GM12878 (cell line): ENCODE measurements around the gene GMCL2. TPM values are rescaled to one million over a fixed set of nuclear protein-coding genes. Genes with fewer than 3 reads are reported as not detected.

ENCODE experiments used
- ATAC-seq: fragments of 200-7000 bp; cut with Tn5 transposase; 3 replicates; pipeline ENCODE4 v1.9.1; 2020; ENCODE audit warnings: mild to moderate bottlenecking, moderate library complexity
- BruUV-seq: library from RNA; stranded (reverse); fragments of 400-500 nt; replicated peaks from 2 replicates; lab custom pipeline; 2021; lab: Mats Ljungman, UMichigan
- CTCF ChIA-PET: fragments of 300-600 bp; sonication (Branson Sonifier 250); formaldehyde crosslinking; extraction: SDS; loops from one replicate; lab custom pipeline; 2021; ENCODE audit warnings: inconsistent platforms; lab: Yijun Ruan, JAX
- POLR2A ChIA-PET: fragments of 350-600 bp; formaldehyde crosslinking; extraction: SDS; loops from one replicate; lab custom pipeline; 2021; ENCODE audit warnings: inconsistent platforms; lab: Charles Lee
- RAD21 ChIA-PET: fragments of 300-600 bp; sonication (Branson Sonifier 250); formaldehyde crosslinking; loops from one replicate; lab custom pipeline; 2023; ENCODE audit warnings: antibody characterized with exemption; ENCODE audit not compliant: unreplicated experiment; lab: Charles Lee
- SMC1A ChIA-PET: fragments of 300-600 bp; sonication (Branson Sonifier 250); formaldehyde crosslinking; loops from one replicate; lab custom pipeline; 2023; ENCODE audit not compliant: unreplicated experiment, uncharacterized antibody; lab: Charles Lee
- DNase-seq: peaks from one replicate; pipeline ENCODE4 v3.0.0-alpha.2; 2011; ENCODE audit warnings: low read depth, low spot score
- FAIRE-seq: peaks from 3 replicates; lab custom pipeline; 2011; peaks lifted over from hg19 to GRCh38; lab: Jason Lieb, UNC
- H2AFZ ChIP-seq: 2 replicates; pipeline ENCODE4 v1.6.0; 2011; ENCODE audit warnings: low read depth, low read length, control low read depth; ENCODE audit not compliant: control insufficient read depth
- H3K27ac ChIP-seq: 2 replicates; pipeline ENCODE4 v1.5.1; 2011; ENCODE audit warnings: control low read depth; ENCODE audit not compliant: control insufficient read depth, insufficient read depth
- H3K27me3 ChIP-seq, 2 experiments: replicated peaks in 1 of 2; 2 replicates each; pipeline versions ENCODE4 v1.6.0 to v1.6.1; 2011; ENCODE audit warnings: low read length in 1 of 2; ENCODE audit not compliant: control insufficient read depth in 2 of 2, insufficient read depth in 2 of 2
- H3K36me3 ChIP-seq, 2 experiments: 2 replicates each; pipeline ENCODE4 v1.5.1; 2011; ENCODE audit warnings: low read length in 1 of 2; ENCODE audit not compliant: control insufficient read depth in 2 of 2, insufficient read depth in 2 of 2
- H3K4me1 ChIP-seq: 2 replicates; pipeline ENCODE4 v1.6.1; 2011; ENCODE audit warnings: mild to moderate bottlenecking, low read length, moderate library complexity, mixed read lengths; ENCODE audit not compliant: control insufficient read depth, insufficient read depth
- H3K4me2 ChIP-seq: 2 replicates; pipeline ENCODE4 v1.6.0; 2011; ENCODE audit warnings: control low read depth; ENCODE audit not compliant: control insufficient read depth, insufficient read depth
- H3K4me3 ChIP-seq: fragments of 200-600 bp; sonication (generic); 2 replicates; pipeline ENCODE4 v1.5.1; 2016
- H3K79me2 ChIP-seq: 2 replicates; pipeline ENCODE4 v1.6.0; 2011; ENCODE audit warnings: low read length; ENCODE audit not compliant: control insufficient read depth, insufficient read depth
- H3K9ac ChIP-seq: 2 replicates; pipeline ENCODE4 v1.8.0; 2011; ENCODE audit warnings: low read length, control low read depth, mixed read lengths; ENCODE audit not compliant: control insufficient read depth, insufficient read depth
- H3K9me3 ChIP-seq: replicated peaks from 3 replicates; pipeline ENCODE4 v1.5.1; 2011; ENCODE audit warnings: mild to moderate bottlenecking, low read length; ENCODE audit not compliant: control insufficient read depth, insufficient read depth
- H4K20me1 ChIP-seq: 2 replicates; pipeline ENCODE4 v1.6.0; 2011; ENCODE audit not compliant: control insufficient read depth, insufficient read depth
- CBX3 ChIP-seq: fragments of 200-600 bp; sonication (generic); IDR thresholded peaks from 2 replicates; pipeline ENCODE4 v1.6.1; 2016; ENCODE audit warnings: low read depth, borderline replicate concordance
- CEBPB ChIP-seq, 2 experiments: fragments of 150-350 bp in 1 of 2; IDR thresholded peaks; 2 replicates each; pipeline ENCODE4 v1.6.1; 2012 to 2014; ENCODE audit warnings: low read depth in 2 of 2, low read length in 2 of 2, borderline replicate concordance in 1 of 2, inconsistent platforms in 1 of 2
- FOS ChIP-seq: IDR thresholded peaks from 3 replicates; pipeline ENCODE4 v1.6.1; 2011; ENCODE audit warnings: borderline replicate concordance; ENCODE audit not compliant: insufficient read length; ENCODE audit errors: extremely low read depth
- HDAC2 ChIP-seq: fragments of 200-600 bp; sonication (generic); IDR thresholded peaks from 2 replicates; pipeline ENCODE4 v1.6.1; 2017
- MEF2A ChIP-seq: IDR thresholded peaks from 2 replicates; pipeline ENCODE4 v1.6.1; 2011; ENCODE audit warnings: low read depth, mild to moderate bottlenecking, low read length, moderate library complexity; ENCODE audit not compliant: insufficient read depth
- SIX5 ChIP-seq: IDR thresholded peaks from 2 replicates; pipeline ENCODE4 v1.6.1; 2011; ENCODE audit warnings: mild to moderate bottlenecking, low read depth, low read length, moderate library complexity; ENCODE audit not compliant: severe bottlenecking
- SREBF2 ChIP-seq: IDR thresholded peaks from 2 replicates; pipeline ENCODE4 v1.6.1; 2012; ENCODE audit warnings: mild to moderate bottlenecking, low read length
- SUPT20H ChIP-seq: IDR thresholded peaks from 2 replicates; pipeline ENCODE4 v1.6.1; 2011; ENCODE audit warnings: low read depth, mild to moderate bottlenecking, low read length, moderate library complexity, borderline replicate concordance; ENCODE audit not compliant: control insufficient read depth
- YBX1 ChIP-seq: fragments of 450-650 bp; IDR thresholded peaks from 2 replicates; pipeline ENCODE4 v1.6.1; 2016; ENCODE audit warnings: antibody characterized with exemption
- WGBS: methylation state at CpG from one replicate; pipeline ENCODE4 v1.1.6; 2016; ENCODE audit warnings: low lambda C conversion rate; ENCODE audit not compliant: insufficient replicate concordance, insufficient coverage; ENCODE audit errors: missing lambda C conversion rate; 5-methylcytosine and 5-hydroxymethylcytosine counted together
- in situ Hi-C: fragments of 300-500 bp; cut with MboI; formaldehyde crosslinking; loops from 9 replicates; pipeline ENCODE4 v1.14.3; 2018; ENCODE audit warnings: mixed read lengths
- intact Hi-C: fragments of 100-400 bp; cut with micrococcal nuclease; formaldehyde crosslinking; loops from one replicate; pipeline ENCODE4 v1.14.2; 2022; ENCODE audit not compliant: unreplicated experiment
- polyA plus RNA-seq, 11 experiments: library from polyadenylated mRNA; depleted of rRNA in 4 of 11; unstranded in 6 of 11; stranded (reverse) in 5 of 11; fragments of >200 nt; fragmentation: Nextera tagmentation in 4 of 11; fragmentation: Illumina TruSeq in 1 of 11; extraction: Ambion mirVana in 4 of 11; extraction: Trizol in 1 of 11; gene quantifications; 1 replicate in 1 of 11; 2 replicates in 10 of 11; pipeline versions ENCODE4 v1.2.1 to v1.2.3, GENCODE V29; 2011 to 2016; ENCODE audit warnings: inconsistent platforms in 2 of 11, missing spikeins in 2 of 11, low read depth in 1 of 11
- total RNA-seq, 4 experiments: library from RNA; depleted of rRNA in 3 of 4; stranded (reverse); fragments of >200 nt in 3 of 4; fragmentation: Illumina TruSeq in 1 of 4; extraction: Trizol in 1 of 4; gene quantifications; 2 replicates each; pipeline versions ENCODE4 v1.2.1 to v1.2.3, GENCODE V29; 2013 to 2021
- TF ChIP-seq, protein P1 (sequence below): IDR thresholded peaks from 2 replicates; pipeline ENCODE4 v1.6.1; 2011; ENCODE audit warnings: borderline replicate concordance, low read depth, mild to moderate bottlenecking, moderate library complexity, low read length; ENCODE audit not compliant: insufficient read depth, poor library complexity, severe bottlenecking
- TF ChIP-seq, protein P2 (sequence below): fragments of 450-650 bp; formaldehyde crosslinking; IDR thresholded peaks from 2 replicates; pipeline ENCODE4 v1.4.0; 2022; ENCODE audit warnings: mild to moderate bottlenecking, moderate library complexity

The GMCL2 gene
- total and polyA plus RNA-seq, 10 of the 15 experiments (the other 5 are each of a cell fraction or from before 2014, with no cell fraction given): 0.07 TPM; not detected in 9

DNA sequence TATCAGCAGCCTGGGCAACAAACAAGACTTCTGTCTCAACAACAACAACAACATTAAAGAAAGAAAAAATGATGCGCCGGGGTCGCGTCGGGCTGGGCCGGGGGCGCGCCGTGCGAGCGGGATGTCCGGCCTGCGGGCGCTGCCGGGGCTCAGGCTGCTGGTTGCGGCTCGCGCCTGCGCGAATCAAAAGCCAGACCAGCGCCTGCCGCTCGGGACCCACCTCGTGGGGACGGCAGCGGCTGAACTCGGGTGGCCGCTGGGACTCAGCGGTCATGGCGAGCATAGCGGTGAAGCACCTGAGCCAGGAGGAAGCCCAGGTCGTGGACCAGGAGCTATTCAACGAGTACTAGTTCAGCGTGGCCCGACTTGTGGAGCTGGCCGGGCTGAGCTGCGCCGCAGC lies 21.6 kb downstream of the GMCL2 start:
- ChIA-PET RAD21 (interaction anchor here (0.8 kb wide), 1 partner anchor 88 kb away, joined by 3 read pairs; no protein-coding TSS in a partner anchor), CTCF (interaction anchor here (1.0 to 1.5 kb wide), 2 partner anchors 89 to 91 kb away, joined by 3 to 7 read pairs; no protein-coding TSS in a partner anchor)
- Histone ChIP-seq H3K4me3 (no peak overlapping the region), H3K27me3 (no peaks in the 10 kb centered on the region), H3K79me2 (no peaks in the 10 kb centered on the region), H3K9ac (no peak overlapping the region), H3K36me3 (no peaks in the 10 kb centered on the region), H4K20me1 (no peaks in the 10 kb centered on the region)
- intact Hi-C loops: no loop called here
- DNase-seq (no peak), ATAC-seq (no peak)
- TF ChIP-seq FOS (no peak), HDAC2 (no peak), CEBPB (IDR thresholded peaks at IDR 0.05; ENCODE audit: borderline replicate concordance in 1 of 2, low read depth in 2 of 2, low read length in 2 of 2) (no peak), MEF2A (no peak), SIX5 (no peak), CBX3 (no peak), SREBF2 (no peak), YBX1 (no peak), SUPT20H (no peak)
- TF ChIP-seq, protein P1, sequence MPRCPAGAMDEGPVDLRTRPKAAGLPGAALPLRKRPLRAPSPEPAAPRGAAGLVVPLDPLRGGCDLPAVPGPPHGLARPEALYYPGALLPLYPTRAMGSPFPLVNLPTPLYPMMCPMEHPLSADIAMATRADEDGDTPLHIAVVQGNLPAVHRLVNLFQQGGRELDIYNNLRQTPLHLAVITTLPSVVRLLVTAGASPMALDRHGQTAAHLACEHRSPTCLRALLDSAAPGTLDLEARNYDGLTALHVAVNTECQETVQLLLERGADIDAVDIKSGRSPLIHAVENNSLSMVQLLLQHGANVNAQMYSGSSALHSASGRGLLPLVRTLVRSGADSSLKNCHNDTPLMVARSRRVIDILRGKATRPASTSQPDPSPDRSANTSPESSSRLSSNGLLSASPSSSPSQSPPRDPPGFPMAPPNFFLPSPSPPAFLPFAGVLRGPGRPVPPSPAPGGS: no peak
- TF ChIP-seq, protein P2, sequence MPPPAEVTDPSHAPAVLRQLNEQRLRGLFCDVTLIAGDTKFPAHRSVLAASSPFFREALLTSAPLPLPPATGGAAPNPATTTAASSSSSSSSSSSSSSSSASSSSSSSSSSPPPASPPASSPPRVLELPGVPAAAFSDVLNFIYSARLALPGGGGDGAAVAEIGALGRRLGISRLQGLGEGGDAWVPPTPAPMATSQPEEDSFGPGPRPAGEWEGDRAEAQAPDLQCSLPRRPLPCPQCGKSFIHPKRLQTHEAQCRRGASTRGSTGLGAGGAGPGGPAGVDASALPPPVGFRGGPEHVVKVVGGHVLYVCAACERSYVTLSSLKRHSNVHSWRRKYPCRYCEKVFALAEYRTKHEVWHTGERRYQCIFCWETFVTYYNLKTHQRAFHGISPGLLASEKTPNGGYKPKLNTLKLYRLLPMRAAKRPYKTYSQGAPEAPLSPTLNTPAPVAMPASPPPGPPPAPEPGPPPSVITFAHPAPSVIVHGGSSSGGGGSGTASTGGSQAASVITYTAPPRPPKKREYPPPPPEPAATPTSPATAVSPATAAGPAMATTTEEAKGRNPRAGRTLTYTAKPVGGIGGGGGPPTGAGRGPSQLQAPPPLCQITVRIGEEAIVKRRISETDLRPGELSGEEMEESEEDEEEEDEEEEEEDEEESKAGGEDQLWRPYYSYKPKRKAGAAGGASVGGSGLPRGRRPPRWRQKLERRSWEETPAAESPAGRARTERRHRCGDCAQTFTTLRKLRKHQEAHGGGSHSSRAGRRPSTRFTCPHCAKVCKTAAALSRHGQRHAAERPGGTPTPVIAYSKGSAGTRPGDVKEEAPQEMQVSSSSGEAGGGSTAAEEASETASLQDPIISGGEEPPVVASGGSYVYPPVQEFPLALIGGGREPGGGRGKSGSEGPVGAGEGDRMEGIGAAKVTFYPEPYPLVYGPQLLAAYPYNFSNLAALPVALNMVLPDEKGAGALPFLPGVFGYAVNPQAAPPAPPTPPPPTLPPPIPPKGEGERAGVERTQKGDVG: no peak
- TF ChIP-seq, all 136 proteins: peak for 0
- BruUV-seq: no TSS peak
- FAIRE-seq: no peak
- ChIA-PET POLR2A (no interaction called here), SMC1A (interaction anchor here (0.8 kb wide), 1 partner anchor 90 kb away, joined by 4 read pairs; no protein-coding TSS in a partner anchor)
- Histone ChIP-seq H2AFZ (no peak overlapping the region), H3K4me1 (no peaks in the 10 kb centered on the region), H3K27ac (no peak overlapping the region), H3K4me2 (no peak overlapping the region), H3K9me3 (no peaks in the 10 kb centered on the region)
- in situ Hi-C loops: loop anchor here (10.0 kb wide), 1 partner anchor 561 kb away; the partner anchor contains the start of gene B4GALT7
- 71% methylated on average over 37 of the region's 38 CpGs for WGBS
